ENCODE data around the gene SOWAHD. TPM values are rescaled to one million over a fixed set of nuclear protein-coding genes. Genes with fewer than 3 reads are reported as not detected.
"Not testable (repeated sequence)": the region's sequence is repeated elsewhere in the genome, so short reads cannot be mapped to it uniquely, and the experiment has no call there.

The SOWAHD gene
- total RNA-seq, 8 experiments from 2014 or later, result 0.18 to 4.0 (median 0.87) TPM; not detected in 1

- H3K4me1 ChIP-seq (replicated peaks in 1 of 2), result peaks cover 5 to 6% of the 10 kb centered on the region in 2 donors
- peak in 4 of 8 experiments; percentile 28 to 57 (median 42) for ATAC-seq (replicated peaks in 6 of 8)
- no peak overlapping the region for H3K4me3 ChIP-seq
- in situ Hi-C loops (cut with MboI; ENCODE audit: low pct_unique_long_range_greater_than_20kb in 2 of 9, low sequenced_read_pairs in 9 of 9, unreplicated experiment in 9 of 9), result no loop called here
- H3K27ac ChIP-seq, result no peak overlapping the region
- WGBS, 10 experiments, result 8 to 40% methylated on average over 1 to 2 of the region's 7 CpGs; no CpG with 5 or more reads in 8 of the 10 experiments
Observed at GRCh38 chrX:119763181-119763580, 4.8 kb downstream of the SOWAHD start.

GRCh38 chrX:119763836-119764387 lies 5.5 kb downstream of the SOWAHD start:
- peaks cover 5 to 6% of the 10 kb centered on the region in 2 donors for H3K4me1 ChIP-seq (replicated peaks in 1 of 2)
- in situ Hi-C loops (cut with MboI; ENCODE audit: low pct_unique_long_range_greater_than_20kb in 2 of 9, low sequenced_read_pairs in 9 of 9, unreplicated experiment in 9 of 9), result no loop called here
- no peak for ATAC-seq (replicated peaks in 6 of 8)
- H3K27ac ChIP-seq, result no peak overlapping the region
- no peak overlapping the region for H3K4me3 ChIP-seq
- WGBS, 10 experiments, result 50 to 100% (median 58%) methylated on average over 2 to 5 of the region's 6 CpGs; no CpG with 5 or more reads in 7 of the 10 experiments

- in situ Hi-C loops (cut with MboI; ENCODE audit: low pct_unique_long_range_greater_than_20kb in 2 of 9, low sequenced_read_pairs in 9 of 9, unreplicated experiment in 9 of 9); ATAC-seq (replicated peaks in 6 of 8); H3K4me3 ChIP-seq; H3K27ac ChIP-seq; H3K4me1 ChIP-seq (replicated peaks in 1 of 2): not testable (repeated sequence)
- 79 to 95% (median 82%) methylated on average over 2 to 6 of the region's 11 CpGs; no CpG with 5 or more reads in 6 of the 10 experiments for WGBS, 10 experiments
Observed at GRCh38 chrX:119768436-119768835, 10.0 kb downstream of the SOWAHD start.

- H3K4me3 ChIP-seq; ATAC-seq (replicated peaks in 6 of 8); in situ Hi-C loops (cut with MboI; ENCODE audit: low pct_unique_long_range_greater_than_20kb in 2 of 9, low sequenced_read_pairs in 9 of 9, unreplicated experiment in 9 of 9); H3K27ac ChIP-seq; H3K4me1 ChIP-seq (replicated peaks in 1 of 2): not testable (repeated sequence)
- WGBS, 10 experiments, result no CpG with 5 or more reads among the region's 3 CpGs
Observed at GRCh38 chrX:119769388-119769787, 11.0 kb downstream of the SOWAHD start.

GRCh38 chrX:119775517-119776238 lies 17.3 kb downstream of the SOWAHD start:
- Histone ChIP-seq H3K4me1 (replicated peaks in 1 of 2) (no peaks in the 10 kb centered on the region), H3K4me3 (no peak overlapping the region), H3K27ac (no peak overlapping the region)
- 40 to 100% (median 81%) methylated on average over 1 to 8 of the region's 15 CpGs; no CpG with 5 or more reads in 4 of the 10 experiments for WGBS, 10 experiments
- ATAC-seq (replicated peaks in 6 of 8), result no peak
- in situ Hi-C loops (cut with MboI; ENCODE audit: low pct_unique_long_range_greater_than_20kb in 2 of 9, low sequenced_read_pairs in 9 of 9, unreplicated experiment in 9 of 9), result no loop called here

GRCh38 chrX:119778829-119779228 lies 20.4 kb downstream of the SOWAHD start:
- in situ Hi-C loops (cut with MboI; ENCODE audit: low pct_unique_long_range_greater_than_20kb in 2 of 9, low sequenced_read_pairs in 9 of 9, unreplicated experiment in 9 of 9), result no loop called here
- no peak for ATAC-seq (replicated peaks in 6 of 8)
- no peaks in the 10 kb centered on the region for H3K4me1 ChIP-seq (replicated peaks in 1 of 2)
- no peak overlapping the region for H3K4me3 ChIP-seq
- H3K27ac ChIP-seq, result no peak overlapping the region
- 43 to 83% (median 55%) methylated on average over 1 to 5 of the region's 5 CpGs; no CpG with 5 or more reads in 7 of the 10 experiments for whole genome bisulfite sequencing, 10 experiments

GRCh38 chrX:119783026-119783425 lies 24.6 kb downstream of the SOWAHD start:
- no peak overlapping the region for H3K27ac ChIP-seq
- in situ Hi-C loops (cut with MboI; ENCODE audit: low pct_unique_long_range_greater_than_20kb in 2 of 9, low sequenced_read_pairs in 9 of 9, unreplicated experiment in 9 of 9), result no loop called here
- H3K4me3 ChIP-seq, result no peak overlapping the region
- no peak for ATAC-seq (replicated peaks in 6 of 8)
- 40 to 43% methylated on average over 1 to 5 of the region's 5 CpGs; no CpG with 5 or more reads in 8 of the 10 experiments for WGBS, 10 experiments
- H3K4me1 ChIP-seq (replicated peaks in 1 of 2), result peaks cover 4 to 6% of the 10 kb centered on the region in 2 donors

GRCh38 chrX:119784747-119785446 lies 26.5 kb downstream of the SOWAHD start:
- in situ Hi-C loops (cut with MboI; ENCODE audit: low pct_unique_long_range_greater_than_20kb in 2 of 9, low sequenced_read_pairs in 9 of 9, unreplicated experiment in 9 of 9), result no loop called here
- Histone ChIP-seq H3K4me3 (no peak overlapping the region), H3K4me1 (replicated peaks in 1 of 2) (peaks cover 9 to 23% of the 10 kb centered on the region in 2 donors), H3K27ac (no peak overlapping the region)
- 17 to 80% (median 56%) methylated on average over 1 to 10 of the region's 14 CpGs; no CpG with 5 or more reads in 7 of the 10 experiments for WGBS, 10 experiments
- peak in 2 of 8 experiments; percentile 30 to 42 for ATAC-seq (replicated peaks in 6 of 8)

- Histone ChIP-seq H3K27ac (peak overlapping the region; percentile 77 to 93), H3K4me3 (peak overlapping the region; percentile 57 to 85 (median 72)), H3K4me1 (replicated peaks in 1 of 2) (peaks cover 9 to 25% of the 10 kb centered on the region in 2 donors)
- peak; percentile 1 to 51 (median 39) for ATAC-seq (replicated peaks in 6 of 8)
- in situ Hi-C loops (cut with MboI; ENCODE audit: low pct_unique_long_range_greater_than_20kb in 2 of 9, low sequenced_read_pairs in 9 of 9, unreplicated experiment in 9 of 9), result no loop called here
- WGBS, 10 experiments, result 0 to 34% (median 13%) methylated on average over 2 to 9 of the region's 31 CpGs; no CpG with 5 or more reads in 6 of the 10 experiments
Observed at GRCh38 chrX:119790977-119791436, 32.6 kb downstream of the SOWAHD start.

GRCh38 chrX:119791437-119792231 lies 33.2 kb downstream of the SOWAHD start, which contains the start of gene RPL39:
TSS of gene RPL39 (minus strand) at chrX:119791630. CDS start at chrX:119791576, 54 bp downstream.
- Histone ChIP-seq H3K4me3 (peak within 1 kb of the TSS; percentile 57 to 85 (median 72)), H3K4me1 (replicated peaks in 1 of 2) (peaks cover 9 to 25% of the 10 kb centered on the region in 2 donors), H3K27ac (peak within 1 kb of the TSS; percentile 77 to 93)
- ATAC-seq (replicated peaks in 6 of 8), result peak; percentile 87 to 97 (median 96)
- WGBS, 10 experiments, result 0 to 30% (median 10%) methylated on average over 2 of the region's 58 CpGs; no CpG with 5 or more reads in 7 of the 10 experiments
- in situ Hi-C loops (cut with MboI; ENCODE audit: low pct_unique_long_range_greater_than_20kb in 2 of 9, low sequenced_read_pairs in 9 of 9, unreplicated experiment in 9 of 9), result no loop called here

- Histone ChIP-seq H3K4me1 (replicated peaks in 1 of 2) (no peaks in the 10 kb centered on the region), H3K4me3 (no peak overlapping the region), H3K27ac (no peak overlapping the region)
- no peak for ATAC-seq (replicated peaks in 6 of 8)
- 45 to 92% (median 80%) methylated on average over 1 to 2 of the region's 2 CpGs; no CpG with 5 or more reads in 4 of the 10 experiments for WGBS, 10 experiments
- in situ Hi-C loops (cut with MboI; ENCODE audit: low pct_unique_long_range_greater_than_20kb in 2 of 9, low sequenced_read_pairs in 9 of 9, unreplicated experiment in 9 of 9), result no loop called here
Observed at GRCh38 chrX:119801253-119802221, 43.1 kb downstream of the SOWAHD start.
